HG02981 (cell line): ENCODE data around the gene PSMC5.

Source experiments
- ATAC-seq: cut with Tn5 transposase; IDR thresholded peaks from one replicate; pipeline ENCODE4 v1.9.1; 2021; ENCODE audit warnings: mild to moderate bottlenecking, moderate library complexity; ENCODE audit not compliant: unreplicated experiment

PSMC5 gene

GRCh38 chr17:63820963-63821561 is 6.2 kb upstream of the PSMC5 start:
- ATAC-seq: no peak

- no peak for ATAC-seq
Observed at GRCh38 chr17:63821804-63822203, 5.4 kb upstream of the PSMC5 start.

DNA sequence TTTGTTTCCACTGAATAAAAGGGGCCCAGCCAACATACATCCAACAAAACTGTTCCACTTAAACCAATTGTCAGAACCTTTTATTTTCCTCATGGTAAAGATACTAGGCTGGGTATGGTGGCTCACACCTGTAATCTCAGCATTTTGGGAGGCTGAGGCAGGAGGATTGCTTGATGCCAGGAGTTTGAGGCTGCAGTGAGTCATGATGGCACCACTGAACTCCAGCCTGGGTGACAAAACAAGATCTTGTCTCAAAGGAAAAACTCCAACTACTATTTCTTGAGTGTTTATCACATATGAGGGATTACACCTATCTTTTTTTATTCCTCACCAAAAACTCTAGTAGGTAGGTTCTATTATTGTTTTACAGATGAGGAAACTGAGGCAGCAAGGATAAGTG is 4.7 kb upstream of the PSMC5 start:
- no peak for ATAC-seq

DNA sequence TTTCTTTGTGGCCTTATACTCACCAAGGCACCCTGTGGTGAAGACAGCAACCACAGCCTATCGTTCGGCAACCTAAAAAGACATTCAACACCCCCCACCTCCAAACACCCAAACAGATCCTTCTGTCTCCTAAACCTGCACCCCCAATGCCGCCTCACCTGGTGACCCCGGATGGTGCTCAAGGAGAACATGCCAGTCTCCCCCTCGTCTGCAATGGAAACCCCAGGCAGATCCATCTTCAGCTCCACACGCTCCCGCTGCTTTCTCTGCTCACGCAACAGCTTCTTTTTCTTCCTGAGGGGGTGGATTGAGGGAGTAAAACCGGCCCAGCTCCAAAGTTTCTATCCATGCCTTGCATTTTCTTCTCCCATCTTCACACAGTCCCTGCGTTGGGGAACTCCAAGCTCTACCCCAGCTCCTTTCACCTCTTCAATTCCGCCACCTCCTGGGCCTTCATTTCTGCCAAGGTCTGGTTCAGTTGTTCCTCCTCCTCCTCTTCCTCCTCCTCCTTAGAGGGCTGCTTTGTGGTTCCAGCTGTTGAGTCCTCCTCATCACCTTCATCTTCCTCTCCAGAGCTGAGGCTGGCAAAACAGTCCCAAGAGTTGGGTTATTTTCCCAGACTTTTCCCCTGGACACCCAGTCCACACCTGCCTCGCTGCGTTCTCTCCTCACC is 3.4 kb upstream of the PSMC5 start:
- ATAC-seq: no peak

DNA sequence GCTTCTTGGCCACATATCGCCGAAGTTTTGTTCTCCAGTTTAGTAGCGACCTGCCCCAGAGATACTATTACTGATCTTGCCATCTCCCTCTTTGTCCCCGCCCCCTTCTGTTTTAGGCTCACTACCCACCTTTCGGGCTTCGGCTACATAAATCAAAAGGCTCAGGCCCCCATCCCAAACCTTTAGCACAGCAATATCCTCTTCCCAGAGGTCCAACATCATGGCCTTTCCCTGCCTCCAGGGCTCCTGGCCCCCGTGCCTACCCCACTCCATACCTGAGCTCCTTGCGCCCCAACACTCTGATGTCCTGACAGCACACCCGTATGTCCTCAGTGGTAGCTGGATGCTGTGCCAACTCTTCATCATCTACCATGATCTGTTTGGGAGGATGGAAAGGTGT is 2.9 kb upstream of the PSMC5 start:
- no peak for ATAC-seq

- no peak for ATAC-seq
Observed at GRCh38 chr17:63826468-63827001, 696 bp upstream of the PSMC5 start.

- no peak for ATAC-seq
Observed at GRCh38 chr17:63827801-63828221, 580 bp downstream of the PSMC5 start.

DNA sequence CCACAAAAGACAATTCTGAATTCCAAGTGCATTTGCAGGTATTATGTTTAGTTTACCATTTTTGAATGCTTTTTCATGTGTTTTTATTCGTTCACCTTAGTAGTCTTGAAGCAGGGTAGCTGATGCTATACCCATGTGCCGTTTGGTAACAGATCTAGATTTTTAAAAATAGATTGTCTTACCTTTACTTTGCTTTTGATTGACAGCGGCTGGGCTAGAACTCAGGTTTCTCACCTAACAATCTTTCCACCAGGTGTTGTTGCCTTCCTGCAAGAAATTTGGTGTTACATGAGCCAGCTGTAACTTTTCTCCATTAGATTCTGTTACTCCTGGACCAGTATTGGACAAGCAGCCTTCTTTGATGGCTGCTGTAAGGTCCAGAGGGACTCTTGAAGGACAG is 1.7 kb downstream of the PSMC5 start:
- ATAC-seq: no peak

GRCh38 chr17:63830278-63830677 is 3.0 kb downstream of the PSMC5 start:
- no peak for ATAC-seq

DNA sequence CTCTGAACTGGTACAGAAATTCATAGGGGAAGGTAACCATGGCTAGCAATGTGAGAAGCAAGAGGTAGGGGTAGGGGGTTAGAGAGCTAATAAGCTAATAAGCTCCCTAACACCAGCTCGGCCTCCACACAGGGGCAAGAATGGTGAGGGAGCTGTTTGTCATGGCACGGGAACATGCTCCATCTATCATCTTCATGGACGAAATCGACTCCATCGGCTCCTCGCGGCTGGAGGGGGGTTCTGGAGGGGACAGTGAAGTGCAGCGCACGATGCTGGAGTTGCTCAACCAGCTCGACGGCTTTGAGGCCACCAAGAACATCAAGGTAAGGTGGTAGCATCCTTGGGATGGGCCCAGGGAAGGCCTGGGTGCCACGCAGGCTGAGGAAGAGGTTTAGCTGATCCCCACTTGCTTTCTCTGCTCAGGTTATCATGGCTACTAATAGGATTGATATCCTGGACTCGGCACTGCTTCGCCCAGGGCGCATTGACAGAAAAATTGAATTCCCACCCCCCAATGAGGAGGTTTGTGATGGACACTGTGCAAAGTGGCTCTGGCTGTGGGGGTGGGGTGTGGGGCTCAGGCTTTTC is 3.8 kb downstream of the PSMC5 start:
- no peak for ATAC-seq

- ATAC-seq: no peak
Observed at GRCh38 chr17:63831505-63831904, 4.3 kb downstream of the PSMC5 start.

DNA sequence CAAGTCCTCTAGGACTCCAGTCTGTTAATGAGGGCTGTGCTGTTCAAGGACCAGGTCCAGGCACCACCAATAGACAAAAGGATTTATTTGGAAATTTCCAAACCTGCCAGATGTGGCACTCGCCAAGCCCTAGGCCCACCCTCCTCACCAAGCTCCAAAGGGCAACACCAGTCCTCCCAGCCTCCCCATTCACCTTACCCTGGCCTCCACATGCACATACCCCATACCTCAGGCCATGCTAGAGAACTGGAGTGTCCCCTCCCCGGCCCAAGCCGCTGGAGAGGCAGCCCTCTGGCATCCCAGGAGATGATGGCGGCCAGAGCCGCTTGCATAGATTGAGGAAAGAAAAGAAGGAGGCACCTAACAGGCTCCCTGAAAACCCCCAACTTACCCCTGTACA is 4.8 kb downstream of the PSMC5 start:
- no peak for ATAC-seq

DNA sequence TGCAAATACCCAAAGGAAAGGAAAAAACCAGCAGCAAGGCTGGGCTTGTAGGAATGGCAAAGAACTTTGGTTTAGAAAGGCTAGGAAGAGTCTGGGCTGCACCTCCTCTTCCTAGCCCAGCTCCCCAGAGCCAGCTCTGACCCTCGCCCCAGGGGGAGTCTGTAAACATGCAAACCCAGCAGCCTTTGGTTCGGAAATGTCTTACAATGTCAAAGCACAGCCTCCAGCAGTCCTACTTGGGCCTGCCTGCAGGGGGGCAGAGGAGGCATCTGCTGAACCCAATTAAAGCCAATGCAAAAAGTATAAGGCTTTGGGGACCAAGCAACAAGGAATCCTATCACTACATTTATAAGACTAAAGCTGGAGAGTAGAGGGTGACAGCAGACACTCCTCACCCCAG is 5.2 kb downstream of the PSMC5 start:
- ATAC-seq: no peak

DNA sequence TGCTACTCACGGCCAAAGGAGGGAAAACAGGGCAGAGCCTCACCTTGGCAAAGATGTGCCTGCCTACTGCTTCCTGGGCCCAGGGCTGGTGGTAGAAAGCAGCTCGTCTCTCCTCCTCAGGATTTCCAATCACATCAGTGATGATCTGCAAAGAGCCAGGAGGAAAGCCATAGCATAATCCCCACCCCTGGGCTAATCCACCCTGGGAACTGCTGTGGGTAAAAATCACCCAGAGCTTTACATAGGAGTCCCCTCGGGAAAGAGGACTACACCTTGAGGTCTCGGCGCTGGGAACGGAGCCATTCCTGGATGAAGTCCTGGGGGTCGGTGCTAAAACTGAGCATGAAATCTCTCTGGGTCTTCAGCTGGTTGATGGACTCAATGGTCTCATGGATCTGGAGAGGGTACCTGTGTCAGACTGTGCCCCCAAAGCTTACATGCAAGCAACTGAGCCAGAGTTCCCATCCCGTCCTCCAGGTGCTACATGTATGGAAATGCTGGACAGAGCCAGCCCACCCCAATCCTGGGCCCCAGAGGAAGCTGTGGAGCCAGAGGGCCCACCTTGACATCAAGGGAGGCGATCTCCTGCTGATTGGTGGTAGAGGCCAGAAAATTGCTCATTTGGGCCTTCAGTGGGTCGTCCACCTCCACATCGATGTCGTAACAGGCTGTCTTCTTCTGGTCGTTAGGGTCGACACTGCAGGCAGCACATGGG is 6.0 kb downstream of the PSMC5 start:
- ATAC-seq: no peak

- ATAC-seq: no peak
Observed at GRCh38 chr17:63833741-63834373, 6.6 kb downstream of the PSMC5 start.

DNA sequence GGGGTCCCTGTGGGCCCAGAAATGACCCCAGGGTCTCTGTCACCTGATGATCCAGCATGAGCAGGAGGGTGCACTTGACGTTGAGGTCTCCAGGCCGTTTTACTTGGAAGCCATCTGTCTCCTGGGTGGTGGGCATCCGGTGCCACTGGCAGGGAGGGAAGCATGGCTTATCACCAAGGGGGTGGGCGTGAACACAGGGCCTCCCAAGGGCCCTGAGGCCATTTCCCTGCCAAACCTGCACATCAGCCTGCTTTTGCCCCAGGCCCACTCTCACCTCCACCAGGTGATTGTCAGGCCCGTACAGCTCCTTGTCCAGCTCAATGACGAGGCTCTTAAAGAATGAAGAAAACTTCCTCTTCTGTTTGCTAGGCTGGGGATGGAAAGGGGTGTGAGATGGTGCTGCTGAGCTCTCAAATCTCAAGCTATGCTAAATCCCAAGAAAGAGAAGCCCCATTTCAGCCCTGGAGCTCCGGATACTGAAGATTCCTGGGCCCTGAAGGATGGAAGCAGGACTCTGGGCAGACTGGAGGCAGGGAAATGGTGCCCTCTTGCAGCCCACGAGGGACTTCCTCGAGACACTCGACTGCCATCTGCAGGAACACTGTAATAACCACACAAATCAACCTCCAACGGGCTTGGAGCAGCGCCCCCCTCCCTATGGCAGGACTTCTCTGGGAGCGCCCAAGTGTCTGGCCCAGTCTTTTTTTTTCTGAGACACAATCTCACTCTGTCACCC is 7.4 kb downstream of the PSMC5 start:
- peak; percentile 54 for ATAC-seq

- no peak for ATAC-seq
Observed at GRCh38 chr17:63835167-63835720, 8.0 kb downstream of the PSMC5 start.

GRCh38 chr17:63836811-63837210 is 9.6 kb downstream of the PSMC5 start:
- ATAC-seq: no peak

DNA sequence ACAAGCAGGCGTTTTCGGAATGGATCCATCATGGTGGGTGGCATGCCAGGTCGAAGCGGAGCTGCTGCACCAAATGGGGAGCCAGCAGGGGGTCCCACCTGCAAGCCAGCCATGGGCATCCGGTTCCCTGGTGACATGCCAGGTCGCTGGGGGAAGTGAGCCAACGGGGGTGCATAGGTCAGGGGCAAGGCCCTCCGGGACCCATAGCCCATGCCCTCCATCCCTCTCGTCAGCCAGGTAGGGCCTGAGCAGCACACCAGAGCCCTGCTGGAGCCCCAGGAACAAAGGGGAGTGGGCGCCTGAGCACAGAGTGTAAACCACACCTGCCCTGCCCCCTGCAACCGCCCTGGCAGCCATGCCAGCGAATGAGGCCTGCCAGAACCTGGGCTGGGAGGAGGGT is 10.2 kb downstream of the PSMC5 start:
- no peak for ATAC-seq

DNA sequence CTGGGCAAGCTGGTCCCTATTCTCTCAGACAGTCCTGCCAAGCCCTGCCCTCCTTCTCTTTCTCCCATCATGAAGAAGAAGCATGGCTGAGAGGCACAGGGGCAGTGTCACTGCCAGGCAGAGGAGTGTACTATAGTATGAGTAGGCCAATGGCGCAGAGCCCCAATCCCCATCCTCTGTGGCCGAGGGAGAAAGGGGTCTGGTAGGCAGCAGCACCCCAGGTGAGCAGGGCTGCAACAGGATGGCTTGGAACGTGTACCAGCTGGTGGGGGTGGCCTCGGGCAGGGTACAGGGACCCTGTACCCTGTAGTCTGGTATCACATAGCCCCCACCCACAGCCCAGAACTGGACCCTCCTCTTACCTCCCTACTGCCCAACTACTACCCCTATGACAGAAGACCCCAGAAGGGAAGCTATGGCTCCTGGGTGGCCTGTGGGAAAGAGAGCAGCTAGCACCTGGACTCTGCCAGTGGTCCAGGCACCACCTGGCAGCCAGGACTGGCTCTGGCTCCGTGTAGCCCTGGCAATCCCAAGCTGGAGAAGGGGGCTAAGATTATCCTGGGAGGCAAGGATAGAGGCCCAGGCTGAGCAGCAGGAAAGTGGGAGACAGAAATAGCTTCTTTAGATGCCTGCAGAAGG is 10.8 kb downstream of the PSMC5 start:
- no peak for ATAC-seq
